Spleen (tissue), 11 donors: ENCODE measurements around the gene KRTAP10-1. TPM values are rescaled to one million over a fixed set of nuclear protein-coding genes. Genes with fewer than 3 reads are reported as not detected.

ENCODE experiments used
- DNase-seq: peaks from one replicate; pipeline ENCODE4 v3.0.0-alpha.2; 2020
- H3K27ac ChIP-seq, 8 donors: fragments of 200-600 bp; sonication (generic) in 7 of 8; 1 replicate in 4 of 8; 2 replicates in 4 of 8; pipeline versions ENCODE4 v1.5.0 to v1.8.0; 2016 to 2021; ENCODE audit warnings: inconsistent platforms in 4 of 8, mild to moderate bottlenecking in 4 of 8, moderate library complexity in 1 of 8
- H3K27me3 ChIP-seq, 7 donors: fragments of 200-600 bp; sonication (generic) in 6 of 7; replicated peaks in 1 of 7; 1 replicate in 4 of 7; 2 replicates in 3 of 7; pipeline versions ENCODE4 v1.5.0 to v1.8.0; 2016 to 2021; ENCODE audit warnings: inconsistent platforms in 3 of 7, mild to moderate bottlenecking in 1 of 7
- H3K36me3 ChIP-seq, 6 donors: fragments of 200-600 bp; sonication (generic) in 5 of 6; 1 replicate in 4 of 6; 2 replicates in 2 of 6; pipeline versions ENCODE4 v1.5.0 to v1.8.0; 2016 to 2021; ENCODE audit warnings: inconsistent platforms in 2 of 6
- H3K4me1 ChIP-seq, 6 donors: fragments of 200-600 bp; sonication (generic) in 5 of 6; 1 replicate in 3 of 6; 2 replicates in 3 of 6; pipeline versions ENCODE4 v1.5.0 to v1.8.0; 2016 to 2021; ENCODE audit warnings: inconsistent platforms in 3 of 6
- H3K4me3 ChIP-seq, 8 donors: fragments of 200-600 bp; sonication (generic) in 7 of 8; 1 replicate in 4 of 8; 2 replicates in 4 of 8; pipeline versions ENCODE4 v1.5.0 to v1.8.0; 2016 to 2021; ENCODE audit warnings: inconsistent platforms in 4 of 8, mild to moderate bottlenecking in 4 of 8, moderate library complexity in 2 of 8
- H3K9me3 ChIP-seq, 8 donors: fragments of 200-600 bp; sonication (generic) in 7 of 8; 1 replicate in 4 of 8; 2 replicates in 4 of 8; pipeline versions ENCODE4 v1.5.0 to v1.8.0; 2016 to 2021; ENCODE audit warnings: inconsistent platforms in 4 of 8
- CTCF ChIP-seq, 11 experiments: fragments of 200-600 bp in 7 of 11; fragments of 450-650 bp in 4 of 11; sonication (generic) in 4 of 11; IDR thresholded peaks in 8 of 11; conservative IDR thresholded peaks in 3 of 11; 1 replicate in 7 of 11; 2 replicates in 4 of 11; pipeline versions ENCODE4 v1.4.0 to v1.8.0; 2016 to 2021; ENCODE audit warnings: antibody characterized with exemption in 11 of 11, inconsistent platforms in 4 of 11, mild to moderate bottlenecking in 1 of 11
- POLR2A ChIP-seq, 3 donors: fragments of 450-650 bp; IDR thresholded peaks; one replicate each; pipeline ENCODE4 v1.5.1; 2017; ENCODE audit warnings: antibody characterized with exemption in 3 of 3, mild to moderate bottlenecking in 1 of 3
- POLR2AphosphoS5 ChIP-seq, 3 donors: sonication (generic); formaldehyde crosslinking; IDR thresholded peaks; one replicate each; pipeline ENCODE4 v1.5.1; 2017; ENCODE audit warnings: antibody characterized with exemption in 3 of 3
- WGBS, 5 donors: extraction: QIAGEN DNeasy Blood & Tissue Kit in 3 of 5; methylation state at CpG; one replicate each; pipeline versions ENCODE4 v1.1.5 to v1.1.7; 2013 to 2018; 5-methylcytosine and 5-hydroxymethylcytosine counted together
- intact Hi-C: fragments of 100-400 bp; cut with DNase I; formaldehyde crosslinking; loops from one replicate; pipeline ENCODE4 v1.15.0; 2023; ENCODE audit warnings: low total_unique reads
- polyA plus RNA-seq, 3 donors: library from polyadenylated mRNA; stranded (reverse); fragments of 200-250 nt; gene quantifications; one replicate each; pipeline ENCODE4 v1.2.1, GENCODE V29; 2013
- total RNA-seq, 7 donors: library from RNA; depleted of rRNA in 3 of 7; stranded (reverse); fragments of >200 nt in 3 of 7; fragmentation: NEBNext Ultra II Directional in 4 of 7; extraction: Animal tissue kit (Norgen Biotek cat#: 25700) in 4 of 7; gene quantifications; one replicate each; pipeline versions ENCODE4 v1.1.0 to v1.2.1, GENCODE V29; 2016 to 2021
- donor health status: healthy with polysubstance abuse.
- donor health status: DM: no; HTN: no; CAD: no; lungs with moderate emphysema.
- donor health status: DM: no; HTN: no; CAD: no.
- donor health status: Bipolar disorder and iron deficiency.
- donor health status: healthy.
- donor health status: DM: no; HTN: no; CAD: no.
- donor health status: DM: yes; HTN: yes; CAD: no.

The KRTAP10-1 gene
- total and polyA plus RNA-seq, 10 donors, result not detected

DNA sequence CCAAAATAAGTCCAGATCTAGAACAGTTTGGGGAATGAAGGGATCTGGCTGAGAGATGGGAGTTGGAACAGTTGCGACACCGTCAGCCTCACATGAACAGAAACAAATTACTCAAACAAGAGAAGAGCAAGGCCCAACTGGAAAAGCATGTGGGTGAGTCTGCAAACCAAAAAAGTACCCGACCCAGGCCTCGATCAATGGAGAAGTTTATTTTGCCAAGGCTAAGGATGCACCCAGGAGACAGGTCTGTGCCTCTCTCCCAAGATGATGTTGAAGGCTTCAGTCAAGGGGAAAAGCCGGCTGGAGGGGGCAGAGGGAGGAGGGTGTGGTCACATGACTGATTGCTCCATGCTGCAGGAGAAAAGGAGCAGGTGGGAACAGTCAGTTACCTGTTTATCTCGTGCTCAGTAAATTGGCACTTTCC lies 42.3 kb downstream of the KRTAP10-1 start:
- no peak overlapping the region for H3K4me3 ChIP-seq
- H3K27ac ChIP-seq, result peak overlapping the region in 1 of 8 donors; percentile 11
- peaks cover 0 to 47% (median 0%) of the 10 kb centered on the region in 7 donors for H3K27me3 ChIP-seq
- DNase-seq, result no peak
- peaks cover 0 to 17% (median 2%) of the 10 kb centered on the region in 6 donors for H3K4me1 ChIP-seq
- no peaks in the 10 kb centered on the region for H3K36me3 ChIP-seq
- WGBS, 5 donors, result 56 to 70% (median 66%) methylated on average over 6 of the region's 6 CpGs
- TF ChIP-seq CTCF (IDR thresholded peaks at IDR 0.05 in 8 of 11, conservative IDR thresholded peaks at IDR 0.05 in 3 of 11), result no peak
- TF ChIP-seq POLR2AphosphoS5 (IDR thresholded peaks at IDR 0.05), result no peak
- no peak for TF ChIP-seq POLR2A (IDR thresholded peaks at IDR 0.05)
- intact Hi-C loops, result no loop called here
- H3K9me3 ChIP-seq, result peaks cover 0 to 14% (median 12%) of the 10 kb centered on the region in 8 donors

DNA sequence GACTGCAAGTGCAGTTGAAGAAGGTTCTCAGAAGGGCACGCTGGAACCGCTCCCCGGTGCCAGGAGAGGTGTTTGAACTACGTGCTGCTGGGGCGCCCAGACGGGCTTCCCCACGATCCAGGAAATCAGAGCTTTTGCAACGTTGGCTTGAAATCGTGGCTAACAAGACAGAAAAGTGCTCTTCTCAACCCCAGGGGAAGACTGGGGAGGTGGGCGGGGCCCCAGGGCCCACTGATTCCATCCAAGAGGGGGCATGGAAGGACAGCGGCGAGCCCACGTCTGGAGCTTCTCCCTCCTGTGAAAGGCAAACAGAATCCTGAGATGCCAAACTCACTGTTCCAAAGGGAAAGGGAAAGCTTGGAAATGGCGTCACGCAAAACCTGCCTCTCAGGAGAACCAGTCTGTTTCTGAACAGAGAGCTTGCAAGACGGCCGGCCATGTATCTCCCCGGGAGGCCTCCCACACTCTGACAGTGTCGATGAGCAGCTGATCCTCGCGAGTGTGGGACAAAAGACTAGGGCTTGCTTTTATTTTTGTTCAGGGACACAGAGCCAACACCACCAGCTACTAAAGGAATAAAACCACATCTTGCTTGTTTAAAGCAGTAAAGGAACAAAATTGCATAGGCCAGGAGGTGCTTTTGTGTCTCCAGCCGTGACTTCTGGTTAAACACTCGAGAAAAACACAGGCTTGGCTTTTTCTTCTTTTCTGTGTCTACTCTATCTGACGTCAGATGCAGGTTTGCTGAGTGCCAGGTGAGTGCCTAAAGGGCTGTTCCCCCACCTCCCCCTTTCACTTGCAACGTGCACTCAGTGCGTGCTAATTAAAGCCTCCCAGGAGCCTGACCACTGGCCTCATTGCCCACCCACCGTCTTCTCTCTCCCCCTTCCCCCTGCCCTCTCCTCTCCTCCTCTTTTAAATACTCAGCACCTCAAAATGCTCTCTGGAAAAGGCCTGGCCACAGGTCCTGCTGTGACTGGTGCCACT lies 43.1 kb downstream of the KRTAP10-1 start:
- H3K36me3 ChIP-seq, result no peaks in the 10 kb centered on the region
- no peak overlapping the region for H3K4me3 ChIP-seq
- peaks cover 0 to 47% (median 0%) of the 10 kb centered on the region in 7 donors for H3K27me3 ChIP-seq
- peak overlapping the region in 1 of 8 donors; percentile 11 for H3K27ac ChIP-seq
- 62 to 67% (median 64%) methylated on average over 27 of the region's 27 CpGs for WGBS, 5 donors
- intact Hi-C loops, result no loop called here
- DNase-seq, result no peak
- H3K9me3 ChIP-seq, result peaks cover 0 to 22% (median 20%) of the 10 kb centered on the region in 8 donors
- H3K4me1 ChIP-seq, result peaks cover 0 to 17% (median 2%) of the 10 kb centered on the region in 6 donors
- TF ChIP-seq POLR2AphosphoS5 (IDR thresholded peaks at IDR 0.05) (no peak), CTCF (IDR thresholded peaks at IDR 0.05 in 8 of 11, conservative IDR thresholded peaks at IDR 0.05 in 3 of 11) (no peak), POLR2A (IDR thresholded peaks at IDR 0.05) (no peak)

- peaks cover 0 to 25% (median 21%) of the 10 kb centered on the region in 8 donors for H3K9me3 ChIP-seq
- 87 to 88% (median 88%) methylated on average over 15 to 16 of the region's 16 CpGs for WGBS, 5 donors
- peaks cover 0 to 17% (median 2%) of the 10 kb centered on the region in 6 donors for H3K4me1 ChIP-seq
- H3K36me3 ChIP-seq, result no peaks in the 10 kb centered on the region
- H3K4me3 ChIP-seq, result no peak overlapping the region
- peaks cover 0 to 47% (median 0%) of the 10 kb centered on the region in 7 donors for H3K27me3 ChIP-seq
- peak; percentile 21 for DNase-seq
- TF ChIP-seq POLR2AphosphoS5 (IDR thresholded peaks at IDR 0.05) (no peak), CTCF (IDR thresholded peaks at IDR 0.05 in 8 of 11, conservative IDR thresholded peaks at IDR 0.05 in 3 of 11) (no peak), POLR2A (IDR thresholded peaks at IDR 0.05) (no peak)
- peak overlapping the region in 1 of 8 donors; percentile 15 for H3K27ac ChIP-seq
- intact Hi-C loops, result no loop called here
These were observed 44.1 kb downstream of the KRTAP10-1 start for GRCh38 chr21:44495611-44496563.
